Tongue (tissue), 2 donors: ENCODE results near the gene SSC5D. TPM values are rescaled to one million over a fixed set of nuclear protein-coding genes. Genes with fewer than 3 reads are reported as not detected.
"Not testable (repeated sequence)": the region's sequence is repeated elsewhere in the genome, so short reads cannot be mapped to it uniquely, and the experiment has no call there.

Experiments used
- DNase-seq: peaks from one replicate; pipeline ENCODE4 v3.0.0-alpha.2; 2015
- total RNA-seq: library from RNA; depleted of rRNA; stranded (reverse); fragments of >200 nt; gene quantifications from one replicate; pipeline ENCODE4 v1.2.3, GENCODE V29; 2014

Gene SSC5D
- total RNA-seq, 1 donor from 2014 or later, result 29.2 TPM

- peak; percentile 96 for DNase-seq
Observed at GRCh38 chr19:55503502-55504251, 15.4 kb downstream of the SSC5D start.

GRCh38 chr19:55504252-55504603 lies 16.0 kb downstream of the SSC5D start:
- DNase-seq, result no peak

GRCh38 chr19:55504981-55505380 lies 16.7 kb downstream of the SSC5D start:
- peak; percentile 77 for DNase-seq

GRCh38 chr19:55508120-55508519 lies 19.9 kb downstream of the SSC5D start:
- DNase-seq, result no peak

GRCh38 chr19:55516878-55517620 lies 28.8 kb downstream of the SSC5D start:
- peak; percentile 96 for DNase-seq

GRCh38 chr19:55519451-55520311 lies 31.4 kb downstream of the SSC5D start:
- no peak for DNase-seq

GRCh38 chr19:55520691-55521292 lies 32.6 kb downstream of the SSC5D start:
- DNase-seq, result no peak

GRCh38 chr19:55525289-55526101 lies 37.3 kb downstream of the SSC5D start:
- DNase-seq, result peak; percentile 64

- DNase-seq, result peak; percentile 94
Observed at GRCh38 chr19:55526216-55527196, 38.3 kb downstream of the SSC5D start.

- no peak for DNase-seq
Observed at GRCh38 chr19:55527197-55528029, 39.2 kb downstream of the SSC5D start.

GRCh38 chr19:55528030-55528803 lies 40.0 kb downstream of the SSC5D start:
- peak; percentile 51 for DNase-seq

- no peak for DNase-seq
Observed at GRCh38 chr19:55529636-55530234, 41.5 kb downstream of the SSC5D start.

- no peak for DNase-seq
Observed at GRCh38 chr19:55530996-55531395, 42.8 kb downstream of the SSC5D start.

- DNase-seq, result not testable (repeated sequence)
Observed at GRCh38 chr19:55534280-55534679, 46.0 kb downstream of the SSC5D start.

- no peak for DNase-seq
Observed at GRCh38 chr19:55535173-55535964, 47.1 kb downstream of the SSC5D start.

GRCh38 chr19:55535965-55536350 lies 47.7 kb downstream of the SSC5D start:
- no peak for DNase-seq

- no peak for DNase-seq
Observed at GRCh38 chr19:55536366-55536765, 48.1 kb downstream of the SSC5D start.
